Caco-2 (cell line): ENCODE measurements around the gene TRPV4. TPM values are rescaled to one million over a fixed set of nuclear protein-coding genes. Genes with fewer than 3 reads are reported as not detected.

Experiments used
- BruUV-seq: library from RNA; stranded (reverse); fragments of 400-500 nt; replicated peaks from 2 replicates; lab custom pipeline; 2021; lab: Mats Ljungman, UMichigan
- CTCF ChIA-PET: fragments of 300-600 bp; sonication (Branson Sonifier 250); formaldehyde crosslinking; loops from one replicate; lab custom pipeline; 2022; ENCODE audit warnings: antibody characterized with exemption; lab: Charles Lee
- POLR2A ChIA-PET: fragments of 300-600 bp; sonication (Branson Sonifier 250); formaldehyde crosslinking; loops from one replicate; lab custom pipeline; 2022; ENCODE audit warnings: antibody characterized with exemption; lab: Charles Lee
- DNase-seq, 2 experiments: peaks; one replicate each; pipeline versions ENCODE4 v3.0.0 to v3.0.0-alpha.2; 2020 to 2022
- H3K27me3 ChIP-seq: replicated peaks from 2 replicates; pipeline ENCODE4 v1.6.0; 2011; ENCODE audit warnings: low read length; ENCODE audit not compliant: control insufficient read depth, insufficient read depth
- H3K36me3 ChIP-seq: 2 replicates; pipeline ENCODE4 v1.5.1; 2011; ENCODE audit warnings: low read length; ENCODE audit not compliant: control insufficient read depth, insufficient read depth
- H3K4me1 ChIP-seq: fragments of 250-450 bp; sonication (Bioruptor Pico); 2 replicates; pipeline ENCODE4 v1.5.1; 2020; ENCODE audit warnings: mild to moderate bottlenecking
- H3K4me3 ChIP-seq: 2 replicates; pipeline ENCODE4 v1.5.1; 2011; ENCODE audit warnings: low read depth, mild to moderate bottlenecking, control low read depth, low read length
- H3K9me3 ChIP-seq: fragments of 250-450 bp; sonication (Bioruptor Pico); 2 replicates; pipeline ENCODE4 v1.5.1; 2020; ENCODE audit warnings: mild to moderate bottlenecking, moderate library complexity
- H3K27ac Mint-ChIP-seq: one replicate; pipeline ENCODE4 v1.8.0; 2022; ENCODE audit warnings: mixed read lengths; ENCODE audit not compliant: unreplicated experiment
- H3K27me3 Mint-ChIP-seq: one replicate; pipeline ENCODE4 v1.8.0; 2022; ENCODE audit warnings: mixed read lengths; ENCODE audit not compliant: insufficient read depth, unreplicated experiment
- H3K36me3 Mint-ChIP-seq: one replicate; pipeline ENCODE4 v1.8.0; 2022; ENCODE audit warnings: mild to moderate bottlenecking, mixed read lengths; ENCODE audit not compliant: insufficient read depth, unreplicated experiment
- H3K4me1 Mint-ChIP-seq: one replicate; pipeline ENCODE4 v1.8.0; 2022; ENCODE audit warnings: low read depth, mixed read lengths; ENCODE audit not compliant: unreplicated experiment
- H3K4me3 Mint-ChIP-seq: one replicate; pipeline ENCODE4 v1.8.0; 2022; ENCODE audit warnings: mild to moderate bottlenecking, moderate library complexity, mixed read lengths; ENCODE audit not compliant: unreplicated experiment
- H3K9me3 Mint-ChIP-seq: one replicate; pipeline ENCODE4 v1.8.0; 2022; ENCODE audit warnings: mixed read lengths; ENCODE audit not compliant: unreplicated experiment
- intact Hi-C: fragments of 100-400 bp; cut with micrococcal nuclease; formaldehyde crosslinking; loops from one replicate; pipeline ENCODE4 v1.10.0; 2022; ENCODE audit not compliant: unreplicated experiment
- total RNA-seq: library from RNA; stranded (reverse); gene quantifications from 2 replicates; pipeline ENCODE4 v1.2.3, GENCODE V29; 2022
- TF ChIP-seq, protein P1 (sequence below), 2 experiments: fragments of 200-600 bp in 1 of 2; IDR thresholded peaks; 1 replicate in 1 of 2; 2 replicates in 1 of 2; pipeline versions ENCODE4 v1.5.1 to v1.8.0; 2011 to 2022; ENCODE audit warnings: antibody characterized with exemption in 1 of 2, control low read depth in 1 of 2, inconsistent platforms in 1 of 2, low read depth in 1 of 2, low read length in 1 of 2, mild to moderate bottlenecking in 1 of 2, moderate library complexity in 1 of 2; ENCODE audit not compliant: insufficient read depth in 1 of 2, severe bottlenecking in 1 of 2, unreplicated experiment in 1 of 2

Gene TRPV4
- total RNA-seq, 1 experiment from 2014 or later: not detected

- Histone ChIP-seq H3K36me3 (no peaks in the 10 kb centered on the region), H3K4me1 (peaks cover 7% of the 10 kb centered on the region; the same call in 1 of the 2 replicates), H3K4me3 (no peak overlapping the region), H3K9me3 (no peaks in the 10 kb centered on the region), H3K27me3 (no peaks in the 10 kb centered on the region)
- BruUV-seq: no TSS peak
- Mint-ChIP-seq H3K36me3 (no peaks in the 10 kb centered on the region), H3K4me1 (peaks cover 4% of the 10 kb centered on the region), H3K4me3 (no peak overlapping the region), H3K9me3 (no peaks in the 10 kb centered on the region), H3K27me3 (no peaks in the 10 kb centered on the region), H3K27ac (no peak overlapping the region)
- TF ChIP-seq, protein P1, sequence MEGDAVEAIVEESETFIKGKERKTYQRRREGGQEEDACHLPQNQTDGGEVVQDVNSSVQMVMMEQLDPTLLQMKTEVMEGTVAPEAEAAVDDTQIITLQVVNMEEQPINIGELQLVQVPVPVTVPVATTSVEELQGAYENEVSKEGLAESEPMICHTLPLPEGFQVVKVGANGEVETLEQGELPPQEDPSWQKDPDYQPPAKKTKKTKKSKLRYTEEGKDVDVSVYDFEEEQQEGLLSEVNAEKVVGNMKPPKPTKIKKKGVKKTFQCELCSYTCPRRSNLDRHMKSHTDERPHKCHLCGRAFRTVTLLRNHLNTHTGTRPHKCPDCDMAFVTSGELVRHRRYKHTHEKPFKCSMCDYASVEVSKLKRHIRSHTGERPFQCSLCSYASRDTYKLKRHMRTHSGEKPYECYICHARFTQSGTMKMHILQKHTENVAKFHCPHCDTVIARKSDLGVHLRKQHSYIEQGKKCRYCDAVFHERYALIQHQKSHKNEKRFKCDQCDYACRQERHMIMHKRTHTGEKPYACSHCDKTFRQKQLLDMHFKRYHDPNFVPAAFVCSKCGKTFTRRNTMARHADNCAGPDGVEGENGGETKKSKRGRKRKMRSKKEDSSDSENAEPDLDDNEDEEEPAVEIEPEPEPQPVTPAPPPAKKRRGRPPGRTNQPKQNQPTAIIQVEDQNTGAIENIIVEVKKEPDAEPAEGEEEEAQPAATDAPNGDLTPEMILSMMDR (IDR thresholded peaks at IDR 0.05; ENCODE audit: insufficient read depth in 1 of 2, low read depth in 1 of 2, low read length in 1 of 2, severe bottlenecking in 1 of 2, unreplicated experiment in 1 of 2): no peak
- DNase-seq: peak in 1 of 2 experiments; percentile 13
- intact Hi-C loops: no loop called here
- ChIA-PET CTCF (interaction anchor here (0.6 to 1.2 kb wide), 3 partner anchors 9 to 373 kb away, joined by 3 to 4 read pairs (median 3); no protein-coding TSS in a partner anchor), POLR2A (no interaction called here)
Measured at GRCh38 chr12:109770861-109771670, 62.1 kb downstream of the TRPV4 start.

- intact Hi-C loops: no loop called here
- TF ChIP-seq, protein P1 (IDR thresholded peaks at IDR 0.05; ENCODE audit: insufficient read depth in 1 of 2, low read depth in 1 of 2, low read length in 1 of 2, severe bottlenecking in 1 of 2, unreplicated experiment in 1 of 2): no peak
- Histone ChIP-seq H3K36me3 (no peaks in the 10 kb centered on the region), H3K9me3 (no peaks in the 10 kb centered on the region), H3K27me3 (no peaks in the 10 kb centered on the region), H3K4me3 (no peak overlapping the region), H3K4me1 (peaks cover 7% of the 10 kb centered on the region; the same call in 1 of the 2 replicates)
- Mint-ChIP-seq H3K4me3 (no peak overlapping the region), H3K4me1 (peaks cover 4% of the 10 kb centered on the region), H3K27me3 (no peaks in the 10 kb centered on the region), H3K36me3 (peaks cover under 1% of the 10 kb centered on the region), H3K9me3 (no peaks in the 10 kb centered on the region), H3K27ac (no peak overlapping the region)
- CTCF ChIA-PET: interaction anchor here (0.6 to 1.2 kb wide), 3 partner anchors 10 to 372 kb away, joined by 3 to 4 read pairs (median 3); no protein-coding TSS in a partner anchor
- POLR2A ChIA-PET: no interaction called here
- no TSS peak for BruUV-seq
- peak in 1 of 2 experiments; percentile 17 for DNase-seq
Measured at GRCh38 chr12:109770104-109770860, 62.9 kb downstream of the TRPV4 start.
